ENCODE results near the gene CA5A.
"Not testable (repeated sequence)": the region's sequence is repeated elsewhere in the genome, so short reads cannot be mapped to it uniquely, and the experiment has no call there.

The CA5A gene

DNA sequence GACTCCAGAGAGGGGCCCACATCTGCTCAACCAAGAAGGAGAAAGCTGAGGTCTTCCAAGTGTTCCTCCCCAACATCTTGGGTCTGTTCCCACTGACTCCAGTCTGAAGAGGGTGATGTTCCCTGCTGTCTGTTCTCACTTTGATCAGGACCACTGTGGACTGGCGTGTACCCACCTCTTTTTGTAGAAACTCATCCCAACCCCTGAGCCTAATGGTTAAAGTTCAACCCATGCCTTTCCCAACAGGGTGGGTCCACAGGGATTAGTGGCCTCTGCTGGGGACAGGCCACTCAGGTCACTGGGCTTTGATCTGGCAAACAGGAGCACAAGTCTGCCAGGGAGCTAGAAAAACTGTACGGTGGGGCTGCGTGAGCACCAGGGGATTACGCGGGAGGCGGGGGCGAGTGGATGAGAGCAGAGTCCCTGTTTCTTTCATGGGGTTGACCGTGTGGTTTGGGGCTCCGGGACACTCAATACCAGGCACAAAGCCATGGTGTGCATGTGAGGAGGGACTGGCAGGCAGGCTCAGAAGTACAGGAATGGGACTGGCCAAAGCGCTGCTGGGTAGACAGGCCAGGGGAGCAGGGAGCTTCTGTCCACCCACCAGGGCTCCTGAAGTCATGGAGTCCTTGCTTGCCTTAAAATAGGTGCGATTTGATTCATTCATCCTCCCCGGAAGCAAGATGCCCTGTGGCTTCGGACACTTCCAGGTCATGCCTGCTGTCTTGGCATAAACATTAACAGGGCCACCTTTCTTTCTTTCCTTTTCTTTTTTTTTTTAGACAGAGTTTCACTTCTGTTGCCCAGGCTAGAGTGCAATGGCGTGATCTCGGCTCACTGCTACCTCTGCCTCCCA is at the start of gene CA5A:
TSS of gene CA5A (minus strand) at position 155 of the 856 bp plus-strand sequence. CDS start at position 76, 79 bp downstream.
- Histone ChIP-seq H3K9me3 (ENCODE audit: control insufficient read depth, insufficient read depth, low read length) (no peaks in the 10 kb centered on the region), H3K4me1 (ENCODE audit: control insufficient read depth, insufficient read depth, low read length) (no peaks in the 10 kb centered on the region), H3K27ac (ENCODE audit: low read depth, low read length) (no peak within 1 kb of the TSS), H3K36me3 (ENCODE audit: control insufficient read depth, insufficient read depth, low read length) (no peaks in the 10 kb centered on the region), H3K27me3 (ENCODE audit: control insufficient read depth, insufficient read depth, low read length) (no peaks in the 10 kb centered on the region), H3K9ac (ENCODE audit: low read depth, low read length) (no peak within 1 kb of the TSS), H3K4me3 (ENCODE audit: low read depth, low read length) (no peak within 1 kb of the TSS)

DNA sequence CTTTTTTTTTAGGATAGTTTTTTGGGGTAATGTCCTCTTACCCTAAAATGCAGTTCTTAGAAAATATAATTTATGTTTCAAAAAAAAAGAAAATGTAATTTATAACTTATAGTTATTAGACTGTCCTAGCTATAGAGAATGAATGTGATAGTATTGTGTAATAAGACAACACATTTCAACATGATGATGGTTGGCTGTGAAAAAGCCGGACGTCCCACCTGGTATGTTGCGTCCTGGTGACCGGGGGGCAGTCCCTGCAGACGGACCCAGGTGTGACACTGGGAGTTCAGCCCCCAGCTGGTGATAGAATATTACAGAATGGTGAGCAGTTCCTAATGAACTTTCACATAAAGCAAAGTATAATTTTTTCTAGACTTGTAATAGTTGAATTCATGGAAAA is 49.2 kb upstream of the CA5A start:
- not testable (repeated sequence) for H3K9ac ChIP-seq (ENCODE audit: low read depth, low read length)
- H3K36me3 ChIP-seq (ENCODE audit: control insufficient read depth, insufficient read depth, low read length) = peaks cover 27% of the 10 kb centered on the region

DNA sequence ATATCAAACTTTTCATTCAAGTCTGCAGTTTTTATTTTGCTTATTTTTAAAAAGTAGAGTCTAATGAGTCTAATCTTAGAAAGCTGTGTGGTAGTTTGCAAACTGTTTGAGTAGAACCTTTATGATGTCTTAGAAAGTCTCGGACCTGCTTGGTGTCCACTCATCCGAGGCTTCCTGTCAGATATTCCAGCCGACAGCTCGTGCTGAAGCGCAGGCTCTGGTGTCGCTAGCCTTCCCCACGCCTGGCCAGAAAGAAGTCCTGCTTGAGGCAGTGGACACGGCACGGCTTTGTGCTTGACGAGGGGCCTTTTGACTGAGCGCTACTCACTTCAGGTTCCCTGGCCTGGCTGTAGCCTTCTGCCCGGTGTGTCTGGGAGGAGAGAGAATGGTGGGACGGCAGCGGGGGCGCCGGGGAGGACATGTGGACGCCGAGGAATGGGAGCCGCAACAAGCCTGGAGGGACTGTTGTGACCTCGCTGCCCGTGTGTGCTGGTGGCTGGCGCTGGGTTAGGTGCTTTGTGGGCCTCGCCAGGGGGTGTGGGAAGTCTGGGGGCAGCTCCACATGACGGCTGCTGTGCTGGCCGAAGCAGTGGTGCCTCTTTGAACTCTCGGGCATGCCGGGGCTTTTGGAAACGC is 48.4 kb upstream of the CA5A start:
- no peak overlapping the region for H3K9ac ChIP-seq (ENCODE audit: low read depth, low read length)
- peaks cover 27% of the 10 kb centered on the region for H3K36me3 ChIP-seq (ENCODE audit: control insufficient read depth, insufficient read depth, low read length)
- H3K27me3 ChIP-seq (ENCODE audit: control insufficient read depth, insufficient read depth, low read length) = no peaks in the 10 kb centered on the region
- no peak overlapping the region for H3K27ac ChIP-seq (ENCODE audit: low read depth, low read length)
- H3K4me3 ChIP-seq (ENCODE audit: low read depth, low read length) = no peak overlapping the region
- H3K4me1 ChIP-seq (ENCODE audit: control insufficient read depth, insufficient read depth, low read length) = peaks cover 6% of the 10 kb centered on the region; the same call in 1 of the 2 replicates
- no peaks in the 10 kb centered on the region for H3K9me3 ChIP-seq (ENCODE audit: control insufficient read depth, insufficient read depth, low read length)

More for the DNA sequence above, 49.2 kb upstream of the CA5A start:
- H3K4me3 ChIP-seq (ENCODE audit: low read depth, low read length); H3K9me3 ChIP-seq (ENCODE audit: control insufficient read depth, insufficient read depth, low read length); H3K4me1 ChIP-seq (ENCODE audit: control insufficient read depth, insufficient read depth, low read length); H3K27me3 ChIP-seq (ENCODE audit: control insufficient read depth, insufficient read depth, low read length); H3K27ac ChIP-seq (ENCODE audit: low read depth, low read length): not testable (repeated sequence)

DNA sequence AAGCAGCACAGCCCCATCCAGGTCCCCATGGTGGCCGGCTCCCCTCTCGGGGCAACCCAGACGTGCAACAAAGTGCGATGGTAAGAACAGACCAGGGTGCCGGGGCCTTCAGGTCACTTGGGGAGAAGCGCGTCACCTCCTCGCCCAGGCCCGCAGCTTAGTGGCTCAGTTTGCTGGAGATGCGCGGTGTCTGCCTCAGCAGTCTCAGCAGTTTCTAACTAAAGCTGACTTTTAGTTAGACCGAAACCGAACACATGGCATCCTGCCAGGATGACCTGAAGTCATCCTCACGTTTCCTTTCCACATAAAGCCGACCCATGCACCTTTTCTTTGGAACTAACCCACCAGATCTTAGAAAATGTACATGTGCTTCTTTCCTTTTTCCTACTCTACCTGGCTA is 47.9 kb upstream of the CA5A start:
- H3K27ac ChIP-seq (ENCODE audit: low read depth, low read length); H3K4me1 ChIP-seq (ENCODE audit: control insufficient read depth, insufficient read depth, low read length); H3K4me3 ChIP-seq (ENCODE audit: low read depth, low read length); H3K9me3 ChIP-seq (ENCODE audit: control insufficient read depth, insufficient read depth, low read length); H3K27me3 ChIP-seq (ENCODE audit: control insufficient read depth, insufficient read depth, low read length); H3K9ac ChIP-seq (ENCODE audit: low read depth, low read length): not testable (repeated sequence)
- peaks cover 27% of the 10 kb centered on the region for H3K36me3 ChIP-seq (ENCODE audit: control insufficient read depth, insufficient read depth, low read length)

DNA sequence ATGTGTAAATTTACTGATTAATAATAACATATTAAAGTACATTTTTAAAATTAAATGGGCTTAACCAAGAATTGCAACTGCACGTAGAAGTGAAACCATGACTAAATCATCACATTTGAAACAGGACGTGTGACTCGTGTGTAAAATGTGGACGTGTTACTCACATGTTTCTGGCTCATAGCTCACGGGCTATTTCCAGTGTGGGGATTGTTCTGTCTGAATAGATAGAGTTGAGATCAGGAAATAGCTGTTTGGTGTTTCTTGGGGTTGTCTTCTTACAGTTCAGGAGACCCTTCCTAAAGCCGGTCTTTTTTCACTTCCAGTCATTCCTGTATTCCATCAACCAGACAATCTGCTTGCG is 47.4 kb upstream of the CA5A start:
- not testable (repeated sequence) for H3K9ac ChIP-seq (ENCODE audit: low read depth, low read length); H3K27me3 ChIP-seq (ENCODE audit: control insufficient read depth, insufficient read depth, low read length); H3K9me3 ChIP-seq (ENCODE audit: control insufficient read depth, insufficient read depth, low read length); H3K4me3 ChIP-seq (ENCODE audit: low read depth, low read length); H3K4me1 ChIP-seq (ENCODE audit: control insufficient read depth, insufficient read depth, low read length); H3K27ac ChIP-seq (ENCODE audit: low read depth, low read length)
- peaks cover 27% of the 10 kb centered on the region for H3K36me3 ChIP-seq (ENCODE audit: control insufficient read depth, insufficient read depth, low read length)

DNA sequence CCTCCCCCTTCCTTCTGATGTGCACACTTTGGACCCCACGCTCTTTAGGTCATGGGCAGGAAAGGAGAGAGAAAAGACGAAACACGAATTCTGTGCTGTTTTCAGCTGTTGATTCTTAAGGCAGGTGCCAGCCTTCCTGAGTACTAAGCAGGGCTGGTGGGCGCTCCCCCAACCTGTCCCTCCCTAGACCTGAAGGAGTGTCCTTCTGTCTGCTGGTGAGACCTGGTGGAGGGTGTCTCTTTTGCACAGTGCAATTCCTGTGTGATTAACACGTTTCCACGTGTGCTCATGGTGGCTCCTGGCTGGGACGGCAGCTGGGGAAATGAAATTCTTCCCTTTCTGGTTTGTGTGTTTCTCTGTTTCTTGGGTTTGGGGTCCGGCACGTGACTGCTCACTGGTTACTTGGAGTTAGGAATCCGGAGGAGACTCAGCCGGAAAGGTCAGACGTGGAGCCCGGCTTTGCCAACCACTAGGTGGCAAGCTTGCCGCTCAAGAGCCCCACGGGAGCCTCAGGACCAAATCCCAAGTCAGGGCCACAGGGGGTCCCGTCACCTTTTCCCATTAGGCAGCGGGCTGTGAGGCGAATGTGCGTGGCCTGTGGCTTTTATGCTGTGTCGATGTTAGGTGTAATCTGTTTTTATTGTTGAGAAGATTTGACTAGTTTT is 46.9 kb upstream of the CA5A start:
- H3K27ac ChIP-seq (ENCODE audit: low read depth, low read length); H3K4me1 ChIP-seq (ENCODE audit: control insufficient read depth, insufficient read depth, low read length); H3K4me3 ChIP-seq (ENCODE audit: low read depth, low read length); H3K9me3 ChIP-seq (ENCODE audit: control insufficient read depth, insufficient read depth, low read length); H3K9ac ChIP-seq (ENCODE audit: low read depth, low read length); H3K27me3 ChIP-seq (ENCODE audit: control insufficient read depth, insufficient read depth, low read length): not testable (repeated sequence)
- peaks cover 32% of the 10 kb centered on the region for H3K36me3 ChIP-seq (ENCODE audit: control insufficient read depth, insufficient read depth, low read length)

DNA sequence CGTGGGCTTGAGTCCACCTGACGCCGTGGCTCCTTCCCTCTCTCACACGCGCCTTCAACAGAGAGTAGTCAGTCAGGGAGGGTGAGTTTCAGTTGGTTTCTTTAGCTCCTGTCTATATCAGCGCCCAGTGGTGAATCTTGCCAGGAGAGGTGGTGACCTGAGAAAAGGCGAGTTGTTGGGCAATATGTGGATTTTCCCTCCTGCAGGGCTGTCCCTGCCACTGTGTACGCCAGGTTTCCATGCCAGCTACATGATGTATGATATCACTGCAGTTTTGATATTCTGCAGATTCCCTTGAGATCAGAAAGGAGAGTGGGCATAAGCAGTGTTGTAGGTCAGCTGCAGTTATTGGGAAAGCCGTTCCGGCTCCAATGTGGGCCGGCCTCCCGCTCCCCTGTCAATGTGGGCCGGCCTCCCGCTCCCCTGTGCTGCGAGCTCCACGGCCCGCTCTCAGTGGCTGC is 46.3 kb upstream of the CA5A start:
- no peaks in the 10 kb centered on the region for H3K4me1 ChIP-seq (ENCODE audit: control insufficient read depth, insufficient read depth, low read length)

DNA sequence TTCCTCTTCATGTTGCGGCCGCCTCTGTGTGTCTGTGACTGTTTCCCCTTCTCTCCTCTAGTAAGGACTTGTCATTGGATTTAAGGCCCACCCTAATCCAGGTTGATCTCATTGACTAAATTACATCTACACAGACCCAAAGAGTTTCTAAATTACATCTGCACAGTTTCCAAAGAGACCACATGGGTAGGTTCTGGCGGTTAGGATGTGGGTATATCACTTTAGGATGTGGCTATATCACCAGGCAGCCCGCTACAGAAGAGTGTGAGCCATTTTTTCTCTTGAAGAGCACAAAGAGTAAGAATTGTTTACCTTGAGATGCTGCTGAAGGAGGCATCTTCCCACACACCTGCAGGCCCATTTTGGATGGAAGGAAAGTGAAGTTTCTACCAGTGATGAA is 45.0 kb upstream of the CA5A start:
- H3K9ac ChIP-seq (ENCODE audit: low read depth, low read length); H3K27ac ChIP-seq (ENCODE audit: low read depth, low read length); H3K4me1 ChIP-seq (ENCODE audit: control insufficient read depth, insufficient read depth, low read length); H3K4me3 ChIP-seq (ENCODE audit: low read depth, low read length); H3K27me3 ChIP-seq (ENCODE audit: control insufficient read depth, insufficient read depth, low read length); H3K9me3 ChIP-seq (ENCODE audit: control insufficient read depth, insufficient read depth, low read length): not testable (repeated sequence)
- H3K36me3 ChIP-seq (ENCODE audit: control insufficient read depth, insufficient read depth, low read length) = peaks cover 35% of the 10 kb centered on the region

More for the DNA sequence above, 46.3 kb upstream of the CA5A start:
- no peak overlapping the region for H3K9ac ChIP-seq (ENCODE audit: low read depth, low read length)
- H3K27me3 ChIP-seq (ENCODE audit: control insufficient read depth, insufficient read depth, low read length) = no peaks in the 10 kb centered on the region
- H3K9me3 ChIP-seq (ENCODE audit: control insufficient read depth, insufficient read depth, low read length) = no peaks in the 10 kb centered on the region
- no peak overlapping the region for H3K27ac ChIP-seq (ENCODE audit: low read depth, low read length)
- H3K4me3 ChIP-seq (ENCODE audit: low read depth, low read length) = no peak overlapping the region
- peaks cover 35% of the 10 kb centered on the region for H3K36me3 ChIP-seq (ENCODE audit: control insufficient read depth, insufficient read depth, low read length)

DNA sequence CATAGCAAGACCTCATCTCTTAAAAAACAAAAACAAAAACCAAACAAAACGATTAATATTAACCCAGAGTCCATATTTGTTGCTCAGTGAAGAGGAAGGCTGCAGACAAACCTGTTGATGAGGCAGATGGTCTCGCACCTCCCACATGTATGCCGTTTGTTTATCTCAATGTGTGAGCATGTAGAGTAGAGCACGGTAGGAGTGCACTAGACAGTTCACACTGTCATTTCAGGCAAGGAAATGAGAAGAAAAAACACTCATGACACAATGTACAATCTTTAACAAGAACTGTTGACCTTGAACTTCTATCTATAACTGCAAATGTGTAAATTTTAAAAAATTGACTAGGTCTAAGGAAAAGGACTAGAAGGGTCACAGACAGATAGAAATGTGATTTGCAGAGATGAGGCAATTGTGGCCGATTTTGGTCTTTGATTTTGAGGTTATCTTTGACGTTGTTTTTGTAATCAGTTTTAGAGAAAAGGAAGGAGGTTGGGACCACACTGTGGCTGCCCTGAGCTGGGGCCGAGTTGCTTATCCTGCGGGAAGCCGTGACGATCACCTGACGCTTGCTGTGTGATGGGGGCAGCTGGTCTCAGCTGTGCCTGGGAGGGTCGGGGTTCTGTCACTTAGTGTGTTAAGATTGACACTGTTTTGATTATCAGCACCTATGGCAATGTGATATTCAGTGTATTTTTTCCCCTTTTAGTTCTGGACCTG is 43.7 kb upstream of the CA5A start:
- not testable (repeated sequence) for H3K9ac ChIP-seq (ENCODE audit: low read depth, low read length); H3K9me3 ChIP-seq (ENCODE audit: control insufficient read depth, insufficient read depth, low read length); H3K27me3 ChIP-seq (ENCODE audit: control insufficient read depth, insufficient read depth, low read length); H3K4me1 ChIP-seq (ENCODE audit: control insufficient read depth, insufficient read depth, low read length); H3K4me3 ChIP-seq (ENCODE audit: low read depth, low read length); H3K27ac ChIP-seq (ENCODE audit: low read depth, low read length)
- peaks cover 38% of the 10 kb centered on the region for H3K36me3 ChIP-seq (ENCODE audit: control insufficient read depth, insufficient read depth, low read length)

DNA sequence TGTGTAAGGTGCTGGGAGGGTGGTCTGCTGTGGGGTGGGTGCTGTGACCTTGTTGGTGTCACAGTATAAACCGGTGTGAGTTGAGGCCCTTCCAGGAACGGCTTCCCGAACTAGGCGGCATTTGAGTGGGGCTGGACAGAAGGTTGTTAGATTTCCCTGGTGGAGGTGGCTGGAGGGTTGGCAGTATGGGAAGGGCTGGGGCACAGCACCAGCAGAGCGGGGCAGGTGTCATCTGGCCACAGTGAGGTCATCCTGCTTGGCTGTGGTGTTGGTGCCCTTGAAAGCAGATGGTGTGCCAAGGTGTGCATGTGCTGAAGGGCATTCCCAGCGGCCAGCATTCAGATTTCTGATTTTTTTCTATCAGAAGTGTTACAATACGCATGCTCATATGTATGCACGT is 43.0 kb upstream of the CA5A start:
- no peak overlapping the region for H3K4me3 ChIP-seq (ENCODE audit: low read depth, low read length)
- no peaks in the 10 kb centered on the region for H3K27me3 ChIP-seq (ENCODE audit: control insufficient read depth, insufficient read depth, low read length)
- no peaks in the 10 kb centered on the region for H3K9me3 ChIP-seq (ENCODE audit: control insufficient read depth, insufficient read depth, low read length)

More for the DNA sequence above, 43.0 kb upstream of the CA5A start:
- no peak overlapping the region for H3K27ac ChIP-seq (ENCODE audit: low read depth, low read length)
- H3K9ac ChIP-seq (ENCODE audit: low read depth, low read length) = no peak overlapping the region
- H3K36me3 ChIP-seq (ENCODE audit: control insufficient read depth, insufficient read depth, low read length) = peaks cover 34% of the 10 kb centered on the region
- H3K4me1 ChIP-seq (ENCODE audit: control insufficient read depth, insufficient read depth, low read length) = no peaks in the 10 kb centered on the region

Measured in HUES48 (cell line).